Mesenchymal stem cell (in vitro differentiated cells and primary cell): Measurements from ENCODE around the gene AREL1.

Experiments
- DNase-seq: peaks from one replicate; pipeline ENCODE4 v3.0.0-alpha.2; 2013
- H2AFZ ChIP-seq: one replicate; pipeline ENCODE4 v1.6.1; 2013; ENCODE audit warnings: low read depth, mild to moderate bottlenecking, control low read depth, inconsistent platforms, low read length, moderate library complexity
- H2AK5ac ChIP-seq: 2 replicates; pipeline ENCODE4 v1.6.1; 2013; ENCODE audit warnings: low read length, moderate library complexity, mild to moderate bottlenecking, inconsistent platforms; ENCODE audit not compliant: severe bottlenecking
- H2BK120ac ChIP-seq: one replicate; pipeline ENCODE4 v1.6.1; 2013; ENCODE audit warnings: low read depth, mild to moderate bottlenecking, inconsistent platforms, low read length, moderate library complexity
- H2BK12ac ChIP-seq, 2 experiments: one replicate each; pipeline ENCODE4 v1.6.1; 2013; ENCODE audit warnings: inconsistent platforms in 2 of 2, low read length in 2 of 2, mild to moderate bottlenecking in 2 of 2, moderate library complexity in 2 of 2, control low read depth in 1 of 2
- H2BK15ac ChIP-seq: one replicate; pipeline ENCODE4 v1.6.1; 2013; ENCODE audit warnings: mild to moderate bottlenecking, low read depth, inconsistent platforms; ENCODE audit not compliant: poor library complexity, severe bottlenecking
- H2BK5ac ChIP-seq: 2 replicates; pipeline ENCODE4 v1.6.1; 2013; ENCODE audit warnings: low read depth, mild to moderate bottlenecking, low read length, control low read depth, inconsistent platforms; ENCODE audit not compliant: poor library complexity, severe bottlenecking
- H3K14ac ChIP-seq, 2 experiments: one replicate each; pipeline ENCODE4 v1.6.1; 2013; ENCODE audit warnings: inconsistent platforms in 2 of 2, low read length in 2 of 2, control low read depth in 1 of 2, mild to moderate bottlenecking in 1 of 2, moderate library complexity in 1 of 2
- H3K18ac ChIP-seq, 2 experiments: one replicate each; pipeline ENCODE4 v1.6.1; 2013; ENCODE audit warnings: inconsistent platforms in 2 of 2, low read length in 2 of 2, control low read depth in 1 of 2, low read depth in 1 of 2, mild to moderate bottlenecking in 1 of 2
- H3K23ac ChIP-seq, 2 experiments: one replicate each; pipeline ENCODE4 v1.6.1; 2013; ENCODE audit warnings: inconsistent platforms in 2 of 2, low read length in 2 of 2, mild to moderate bottlenecking in 2 of 2, moderate library complexity in 2 of 2, control low read depth in 1 of 2
- H3K27ac ChIP-seq: 2 replicates; pipeline ENCODE4 v1.5.1; 2013; ENCODE audit warnings: mild to moderate bottlenecking, moderate library complexity, low read length, control low read depth, inconsistent platforms; ENCODE audit not compliant: poor library complexity, severe bottlenecking
- H3K27me3 ChIP-seq, 2 experiments: 2 replicates each; pipeline versions ENCODE4 v1.6.1 to v1.7.0; 2013; ENCODE audit warnings: low read length in 2 of 2, mild to moderate bottlenecking in 2 of 2, moderate library complexity in 2 of 2, control low read depth in 1 of 2, inconsistent platforms in 1 of 2; ENCODE audit not compliant: control insufficient read depth in 1 of 2, insufficient read depth in 1 of 2
- H3K36me3 ChIP-seq, 2 experiments: 2 replicates each; pipeline versions ENCODE4 v1.6.1 to v1.7.0; 2013; ENCODE audit warnings: low read length in 2 of 2, control low read depth in 1 of 2, inconsistent platforms in 1 of 2, low read depth in 1 of 2, mild to moderate bottlenecking in 1 of 2; ENCODE audit not compliant: insufficient read depth in 2 of 2, control insufficient read depth in 1 of 2
- H3K4ac ChIP-seq, 2 experiments: one replicate each; pipeline ENCODE4 v1.6.1; 2013; ENCODE audit warnings: inconsistent platforms in 2 of 2, low read length in 2 of 2, mild to moderate bottlenecking in 2 of 2, moderate library complexity in 2 of 2, control low read depth in 1 of 2, low read depth in 1 of 2
- H3K4me1 ChIP-seq: 2 replicates; pipeline ENCODE4 v1.6.1; 2013; ENCODE audit warnings: low read depth, low read length, control low read depth; ENCODE audit not compliant: control insufficient read depth, insufficient read depth
- H3K4me2 ChIP-seq: 2 replicates; pipeline ENCODE4 v1.6.1; 2013; ENCODE audit warnings: low read length, mild to moderate bottlenecking, inconsistent platforms; ENCODE audit not compliant: poor library complexity, severe bottlenecking
- H3K4me3 ChIP-seq, 2 experiments: 2 replicates each; pipeline versions ENCODE4 v1.5.1 to v1.7.0; 2013; ENCODE audit warnings: low read length in 2 of 2, mild to moderate bottlenecking in 2 of 2, control low read depth in 1 of 2, low read depth in 1 of 2; ENCODE audit not compliant: insufficient read depth in 1 of 2
- H3K79me1 ChIP-seq: replicated peaks from 2 replicates; pipeline ENCODE4 v1.6.1; 2013; ENCODE audit warnings: mild to moderate bottlenecking, control low read depth, low read length, inconsistent platforms; ENCODE audit not compliant: poor library complexity, severe bottlenecking
- H3K9ac ChIP-seq: 2 replicates; pipeline ENCODE4 v1.7.0; 2013; ENCODE audit warnings: mild to moderate bottlenecking, low read length, moderate library complexity
- H3K9me3 ChIP-seq: 2 replicates; pipeline ENCODE4 v1.7.0; 2013; ENCODE audit warnings: mild to moderate bottlenecking, low read length; ENCODE audit not compliant: control insufficient read depth
- H4K8ac ChIP-seq: one replicate; pipeline ENCODE4 v1.6.1; 2013; ENCODE audit warnings: inconsistent platforms, mild to moderate bottlenecking, low read length, moderate library complexity
- H4K91ac ChIP-seq: one replicate; pipeline ENCODE4 v1.6.1; 2013; ENCODE audit warnings: mild to moderate bottlenecking, low read length, inconsistent platforms
- WGBS: methylation state at CpG from one replicate; pipeline ENCODE4 v1.1.7; 2013; ENCODE audit warnings: mixed read lengths; 5-methylcytosine and 5-hydroxymethylcytosine counted together

Gene AREL1

DNA sequence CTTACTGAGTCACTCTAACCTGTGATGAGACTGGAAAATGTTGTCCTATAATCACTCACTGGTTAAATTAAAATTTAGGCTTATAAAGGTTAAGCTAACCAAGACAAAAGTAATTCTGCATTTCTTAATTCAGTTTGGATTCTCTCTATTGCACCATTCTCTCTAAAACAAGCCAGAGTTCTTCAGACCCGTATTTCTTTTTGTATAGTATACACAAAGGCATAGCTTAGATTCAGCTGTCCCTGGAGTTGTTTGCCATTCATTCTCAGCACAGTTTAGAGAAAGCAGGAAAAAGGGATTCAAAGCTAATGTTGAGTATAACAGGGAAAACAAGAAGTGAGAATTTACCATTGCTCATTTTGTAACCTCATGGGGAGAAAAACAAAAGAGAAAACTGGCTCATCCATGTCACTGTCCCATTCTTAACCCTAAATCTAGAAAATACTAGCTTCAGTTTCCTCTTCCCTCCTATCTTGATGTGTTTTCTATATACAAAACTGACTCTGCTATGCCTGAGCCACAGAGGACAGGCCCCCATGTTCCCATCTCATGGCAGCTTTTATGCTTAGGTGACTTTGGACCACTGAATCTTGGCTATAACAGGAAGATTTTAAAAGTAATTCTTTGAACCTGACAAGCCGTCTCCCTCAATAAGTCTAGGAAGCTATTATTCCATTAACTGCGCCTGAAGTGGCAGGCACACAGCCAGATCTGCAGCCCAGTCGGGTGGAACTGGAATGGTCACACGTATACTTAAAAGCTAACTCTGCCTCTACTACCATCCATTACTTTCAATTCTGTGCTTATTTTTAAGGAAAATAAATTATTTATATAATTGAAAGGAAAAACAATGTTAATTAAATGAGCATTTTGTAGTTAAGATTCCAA lies 7.0 kb downstream of the AREL1 start:
- H2AK5ac ChIP-seq = no peak overlapping the region
- no peak overlapping the region for H3K27ac ChIP-seq
- no peak overlapping the region for H4K91ac ChIP-seq
- H3K9me3 ChIP-seq = no peaks in the 10 kb centered on the region
- no peak overlapping the region for H3K9ac ChIP-seq
- H2BK15ac ChIP-seq = no peak overlapping the region
- H2BK5ac ChIP-seq = no peak overlapping the region
- no peak overlapping the region for H3K4ac ChIP-seq
- H2BK120ac ChIP-seq = no peak overlapping the region
- H3K14ac ChIP-seq = no peak overlapping the region
- 87% methylated on average over 2 of the region's 5 CpGs for WGBS
- no peak overlapping the region for H2AFZ ChIP-seq
- H3K23ac ChIP-seq = no peak overlapping the region
- H3K18ac ChIP-seq = no peak overlapping the region
- H3K4me2 ChIP-seq = no peak overlapping the region
- H3K79me1 ChIP-seq = peaks cover 6% of the 10 kb centered on the region
- no peak overlapping the region for H2BK12ac ChIP-seq
- H3K27me3 ChIP-seq = no peaks in the 10 kb centered on the region
- H3K36me3 ChIP-seq = peaks cover 0 to 9% of the 10 kb centered on the region in 2 experiments
- no peaks in the 10 kb centered on the region for H3K4me1 ChIP-seq
- no peak overlapping the region for H3K4me3 ChIP-seq
- no peak overlapping the region for H4K8ac ChIP-seq
- DNase-seq = no peak

DNA sequence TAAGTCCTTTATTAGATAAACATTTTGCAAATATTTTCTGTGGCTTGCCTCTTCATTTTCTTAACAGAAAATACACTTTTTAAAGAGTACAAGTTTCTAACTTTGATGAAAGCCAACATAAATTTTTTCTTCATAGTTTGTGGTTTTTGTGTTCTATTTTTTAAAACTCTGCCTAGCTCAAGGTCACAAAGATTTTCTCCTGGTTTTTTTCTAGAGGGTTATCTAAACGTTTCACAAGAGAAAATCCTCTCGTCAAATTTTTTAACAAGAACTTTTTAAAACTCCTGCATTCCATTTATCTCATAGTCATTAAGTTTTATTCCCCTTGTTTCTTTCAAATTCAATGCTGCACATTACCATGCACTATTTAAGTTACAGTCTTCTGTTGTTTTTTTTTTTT lies 8.2 kb downstream of the AREL1 start:
- Histone ChIP-seq H3K36me3 (peaks cover 4 to 10% of the 10 kb centered on the region in 2 experiments), H3K4me3 (no peak overlapping the region), H2BK120ac (no peak overlapping the region), H3K27ac (no peak overlapping the region), H3K4me2 (no peak overlapping the region), H3K14ac (no peak overlapping the region), H2BK12ac (no peak overlapping the region), H3K9me3 (no peaks in the 10 kb centered on the region), H3K4ac (no peak overlapping the region), H2BK5ac (no peak overlapping the region), H4K8ac (no peak overlapping the region), H3K27me3 (no peaks in the 10 kb centered on the region), H2BK15ac (no peak overlapping the region), H3K4me1 (no peaks in the 10 kb centered on the region), H2AK5ac (no peak overlapping the region), H3K79me1 (peaks cover 9% of the 10 kb centered on the region), H3K9ac (no peak overlapping the region), H2AFZ (no peak overlapping the region), H3K23ac (no peak overlapping the region), H3K18ac (no peak overlapping the region), H4K91ac (no peak overlapping the region)
- DNase-seq = no peak
- WGBS = 93% methylated on average over 2 of the region's 2 CpGs

DNA sequence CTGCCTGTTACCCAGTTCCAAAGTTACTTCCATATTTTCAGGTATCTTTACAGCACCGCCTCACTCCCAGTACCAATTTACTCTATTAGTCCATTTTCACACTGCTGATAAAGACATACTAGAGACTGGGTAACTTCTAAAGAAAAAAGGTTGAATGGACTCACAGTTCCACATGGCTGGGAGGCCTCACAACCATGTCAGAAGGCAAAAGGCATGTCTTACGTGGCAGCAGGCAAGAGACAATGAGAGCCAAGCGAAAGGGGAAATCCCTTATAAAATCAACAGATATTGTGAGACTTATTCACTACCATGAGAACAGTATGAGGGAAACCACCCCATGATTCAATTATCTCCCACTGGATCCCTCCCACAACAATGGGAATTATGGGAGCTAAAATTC lies 9.8 kb downstream of the AREL1 start:
- Histone ChIP-seq H2BK12ac (no peak overlapping the region), H3K4ac (no peak overlapping the region), H3K36me3 (peaks cover 6 to 10% of the 10 kb centered on the region in 2 experiments), H3K79me1 (peaks cover 9% of the 10 kb centered on the region), H3K27ac (no peak overlapping the region), H3K4me2 (no peak overlapping the region), H3K18ac (no peak overlapping the region), H3K27me3 (no peaks in the 10 kb centered on the region), H3K4me1 (no peaks in the 10 kb centered on the region), H3K9me3 (no peaks in the 10 kb centered on the region), H3K9ac (no peak overlapping the region), H4K8ac (no peak overlapping the region), H2AK5ac (no peak overlapping the region), H3K14ac (no peak overlapping the region), H4K91ac (no peak overlapping the region), H2BK5ac (no peak overlapping the region), H2BK120ac (no peak overlapping the region), H2AFZ (no peak overlapping the region), H3K23ac (no peak overlapping the region), H2BK15ac (no peak overlapping the region), H3K4me3 (no peak overlapping the region)
- WGBS = 100% methylated on average over 2 of the region's 3 CpGs
- no peak for DNase-seq

DNA sequence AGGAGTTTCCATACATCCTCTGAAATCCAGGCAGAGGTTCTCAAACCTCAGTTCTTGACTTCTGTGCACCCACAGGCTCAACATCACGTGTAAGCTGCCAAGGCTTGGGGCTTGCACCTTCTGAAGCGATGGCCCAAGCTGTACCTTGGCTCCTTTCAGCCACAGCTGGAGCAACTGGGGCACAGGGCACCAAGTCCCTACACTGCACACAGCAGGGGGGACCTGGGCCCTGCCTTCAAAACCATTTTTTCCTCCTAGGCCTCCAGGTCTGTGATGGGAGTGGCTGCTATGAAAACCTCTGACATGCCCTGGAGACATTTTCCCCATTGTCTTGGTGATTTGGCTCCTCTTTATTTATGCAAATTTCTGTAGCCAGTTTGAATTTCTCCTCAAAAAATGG lies 10.6 kb downstream of the AREL1 start:
- WGBS = 98% methylated on average over 2 of the region's 2 CpGs
- H3K36me3 ChIP-seq = peaks cover 6 to 10% of the 10 kb centered on the region in 2 experiments

More for the DNA sequence above, 10.6 kb downstream of the AREL1 start:
- H2BK15ac ChIP-seq = no peak overlapping the region
- H3K23ac ChIP-seq = no peak overlapping the region
- H3K9ac ChIP-seq = no peak overlapping the region
- H3K79me1 ChIP-seq = peaks cover 9% of the 10 kb centered on the region
- no peak overlapping the region for H3K4me3 ChIP-seq
- DNase-seq = no peak
- no peak overlapping the region for H3K4me2 ChIP-seq
- no peak overlapping the region for H3K18ac ChIP-seq
- H3K14ac ChIP-seq = no peak overlapping the region
- H3K4me1 ChIP-seq = no peaks in the 10 kb centered on the region
- no peak overlapping the region for H2AFZ ChIP-seq
- H2BK120ac ChIP-seq = no peak overlapping the region
- H4K8ac ChIP-seq = no peak overlapping the region
- no peak overlapping the region for H2BK5ac ChIP-seq
- H3K27me3 ChIP-seq = no peaks in the 10 kb centered on the region
- no peak overlapping the region for H3K4ac ChIP-seq
- no peak overlapping the region for H2BK12ac ChIP-seq
- H4K91ac ChIP-seq = no peak overlapping the region
- no peak overlapping the region for H2AK5ac ChIP-seq
- H3K9me3 ChIP-seq = no peaks in the 10 kb centered on the region
- no peak overlapping the region for H3K27ac ChIP-seq
